MV-4-11 (cell line): Measurements from ENCODE around the gene PPP1R8.
"Not testable (repeated sequence)": the region's sequence is repeated elsewhere in the genome, so short reads cannot be mapped to it uniquely, and the experiment has no call there.

Experiments used
- DNase-seq: peaks from one replicate; lab custom pipeline; 2025; lab: John Stamatoyannopoulos, UW

PPP1R8 gene

GRCh38 chr1:27830621-27831440 is at the start of gene PPP1R8:
PPP1R8 (plus strand) TSS chr1:27830782; CDS start chr1:27830836, 54 bp downstream.
- DNase-seq = peak; percentile 95

- no peak for DNase-seq
These were observed 47.6 kb upstream of the PPP1R8 start for GRCh38 chr1:27782950-27783349.

- no peak for DNase-seq
These were observed 45.9 kb upstream of the PPP1R8 start for GRCh38 chr1:27784700-27785099.

GRCh38 chr1:27785781-27786455 is 44.7 kb upstream of the PPP1R8 start:
- no peak for DNase-seq

- peak; percentile 61 for DNase-seq
These were observed 42.7 kb upstream of the PPP1R8 start for GRCh38 chr1:27787895-27788294.

GRCh38 chr1:27789540-27790041 is 41.0 kb upstream of the PPP1R8 start:
- DNase-seq = peak; percentile 53

GRCh38 chr1:27790270-27790669 is 40.3 kb upstream of the PPP1R8 start:
- not testable (repeated sequence) for DNase-seq

- DNase-seq = no peak
These were observed 35.0 kb upstream of the PPP1R8 start for GRCh38 chr1:27795601-27796000.

- no peak for DNase-seq
These were observed 25.8 kb upstream of the PPP1R8 start for GRCh38 chr1:27804791-27805190.

- no peak for DNase-seq
These were observed 23.8 kb upstream of the PPP1R8 start for GRCh38 chr1:27806758-27807157.

GRCh38 chr1:27807385-27807784 is 23.2 kb upstream of the PPP1R8 start:
- DNase-seq = no peak

- DNase-seq = not testable (repeated sequence)
These were observed 22.5 kb upstream of the PPP1R8 start for GRCh38 chr1:27808131-27808530.

GRCh38 chr1:27809883-27810282 is 20.7 kb upstream of the PPP1R8 start:
- DNase-seq = no peak

- DNase-seq = no peak
These were observed 18.7 kb upstream of the PPP1R8 start for GRCh38 chr1:27811741-27812500.

- DNase-seq = no peak
These were observed 13.5 kb upstream of the PPP1R8 start for GRCh38 chr1:27816921-27817630.

GRCh38 chr1:27821761-27822315 is 8.7 kb upstream of the PPP1R8 start:
- DNase-seq = no peak

GRCh38 chr1:27823784-27824183 is 6.8 kb upstream of the PPP1R8 start:
- DNase-seq = no peak

- no peak for DNase-seq
These were observed 6.2 kb upstream of the PPP1R8 start for GRCh38 chr1:27824411-27824810.

- not testable (repeated sequence) for DNase-seq
These were observed 1.1 kb upstream of the PPP1R8 start for GRCh38 chr1:27829339-27829960.

- no peak for DNase-seq
These were observed 1.2 kb downstream of the PPP1R8 start for GRCh38 chr1:27831568-27832410.
